Inferior parietal cortex (tissue), 1 donor: Measurements from ENCODE around the gene MSI1.
A peak's percentile ranks its signal among the peaks of the same experiment; 100 is the strongest.

Source experiments
- DNase-seq: peaks from one replicate; pipeline ENCODE4 v3.0.0-alpha.2; 2016; ENCODE audit errors: extremely low spot score

MSI1 gene

GRCh38 chr12:120324841-120325417 lies 44.0 kb downstream of the MSI1 start:
- DNase-seq = no peak

- no peak for DNase-seq
Measured at GRCh38 chr12:120323772-120324171, 45.2 kb downstream of the MSI1 start.

GRCh38 chr12:120321382-120322202 lies 47.4 kb downstream of the MSI1 start:
- DNase-seq = no peak

GRCh38 chr12:120317224-120318105 lies 51.5 kb downstream of the MSI1 start:
- DNase-seq = peak; percentile 99

GRCh38 chr12:120316798-120317223 lies 52.2 kb downstream of the MSI1 start:
- peak; percentile 9 for DNase-seq

- DNase-seq = no peak
Measured at GRCh38 chr12:120314220-120314619, 54.7 kb downstream of the MSI1 start.

- DNase-seq = peak; percentile 98
Measured at GRCh38 chr12:120301962-120302815, 66.8 kb downstream of the MSI1 start, which contains the start of gene SIRT4. Gene SIRT4, plus strand, starts transcription at chr12:120302321. Its CDS starts 1,241 bp downstream, at chr12:120303562.

- DNase-seq = peak; percentile 88
Measured at GRCh38 chr12:120292661-120293531, 76.1 kb downstream of the MSI1 start, which contains the start of gene RNU4-1. Gene RNU4-1, minus strand, starts transcription at chr12:120293237.

GRCh38 chr12:120292411-120292660 lies 76.6 kb downstream of the MSI1 start:
- no peak for DNase-seq
